SIG-M5 (cell line): Measurements from ENCODE around the gene COL26A1.
"Not testable (repeated sequence)": the region's sequence is repeated elsewhere in the genome, so short reads cannot be mapped to it uniquely, and the experiment has no call there.

Experiments
- DNase-seq: peaks from one replicate; lab custom pipeline; 2025; lab: John Stamatoyannopoulos, UW

The COL26A1 gene

DNA sequence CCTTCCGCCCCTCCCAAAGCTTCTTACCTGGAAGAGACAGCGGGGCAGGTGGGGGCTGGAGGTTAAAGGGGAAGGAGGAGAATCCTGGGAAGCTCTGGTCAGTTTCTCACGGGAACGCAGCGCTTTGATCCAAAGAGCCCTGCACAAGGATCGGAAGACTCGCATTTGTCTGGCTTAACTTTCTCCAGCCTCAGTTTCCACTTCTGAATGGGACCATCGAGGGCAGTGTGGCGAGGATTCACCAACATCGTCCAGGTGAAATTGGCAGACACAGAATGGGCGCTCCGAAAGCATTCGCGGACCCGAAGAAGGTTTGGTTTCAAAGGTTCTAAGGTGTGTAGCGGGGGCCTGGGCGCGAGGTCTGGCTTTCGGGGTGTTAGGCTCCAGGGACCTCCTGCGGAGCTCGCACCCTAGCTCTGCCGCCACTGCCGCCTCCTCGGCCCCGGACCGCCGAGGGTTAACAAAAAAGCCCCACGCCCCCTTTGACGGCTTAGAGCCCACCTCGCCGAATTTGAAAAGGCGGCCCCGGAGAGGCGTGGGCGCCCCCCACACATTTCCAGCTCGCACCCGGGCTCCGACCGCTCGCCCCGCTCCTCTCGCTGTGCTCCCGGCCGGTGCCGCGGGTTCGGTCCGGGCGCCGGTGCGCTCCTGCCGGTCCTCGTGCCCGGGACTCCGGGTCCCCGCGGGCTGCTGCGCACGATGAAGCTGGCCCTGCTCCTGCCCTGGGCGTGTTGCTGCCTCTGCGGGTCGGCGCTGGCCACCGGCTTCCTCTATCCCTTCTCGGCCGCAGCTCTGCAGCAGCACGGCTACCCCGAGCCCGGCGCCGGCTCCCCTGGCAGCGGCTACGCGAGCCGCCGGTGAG is at the start of gene COL26A1:
TSS of gene COL26A1 (plus strand) at position 542 of the 862 bp plus-strand sequence. CDS start at position 700, 158 bp downstream.
- no peak for DNase-seq

DNA sequence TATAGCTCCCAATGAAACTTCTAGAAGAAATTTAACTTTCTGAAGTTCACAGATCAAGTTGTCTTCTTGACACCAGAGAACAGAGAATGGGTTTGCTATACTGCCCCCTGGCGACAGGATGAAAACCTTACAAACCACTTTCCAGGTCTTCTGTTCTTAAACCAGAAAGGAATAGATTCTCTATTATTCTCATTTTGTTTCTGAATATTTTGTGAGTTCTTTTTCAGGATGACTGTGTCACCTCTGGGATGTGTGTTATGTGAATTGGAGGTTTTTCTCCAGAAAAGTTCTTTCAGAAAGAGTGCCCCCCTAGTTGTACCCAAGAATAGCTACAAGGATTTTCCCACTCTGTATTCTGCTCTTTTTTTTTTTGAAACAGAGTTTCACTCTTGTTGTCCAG is 47.3 kb upstream of the COL26A1 start:
- DNase-seq, result no peak

DNA sequence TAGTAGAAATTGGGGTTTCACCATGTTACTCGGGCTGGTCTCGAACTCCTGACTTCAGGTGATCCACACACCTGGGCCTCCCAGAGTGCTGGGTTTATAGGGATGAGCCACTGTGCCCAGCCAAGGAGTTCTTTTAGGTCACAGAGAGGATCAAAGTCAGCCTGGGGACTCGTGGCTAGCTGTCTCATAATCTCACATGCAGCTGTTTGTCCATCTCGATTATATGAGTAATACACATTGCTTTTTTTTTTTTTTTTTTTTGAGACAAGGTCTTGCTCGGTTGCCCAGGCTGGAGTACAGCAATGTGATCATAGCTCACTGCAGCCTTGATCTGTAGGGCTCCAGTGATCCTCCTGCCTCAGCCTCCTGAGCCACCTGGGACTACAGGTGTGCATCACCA is 43.3 kb upstream of the COL26A1 start:
- DNase-seq, result no peak

- no peak for DNase-seq
Observed at GRCh38 chr7:101321491-101322401, 40.9 kb upstream of the COL26A1 start, which contains the start of gene IFT22. IFT22 (minus strand) TSS chr7:101321812; CDS start chr7:101321709, 103 bp downstream.

DNA sequence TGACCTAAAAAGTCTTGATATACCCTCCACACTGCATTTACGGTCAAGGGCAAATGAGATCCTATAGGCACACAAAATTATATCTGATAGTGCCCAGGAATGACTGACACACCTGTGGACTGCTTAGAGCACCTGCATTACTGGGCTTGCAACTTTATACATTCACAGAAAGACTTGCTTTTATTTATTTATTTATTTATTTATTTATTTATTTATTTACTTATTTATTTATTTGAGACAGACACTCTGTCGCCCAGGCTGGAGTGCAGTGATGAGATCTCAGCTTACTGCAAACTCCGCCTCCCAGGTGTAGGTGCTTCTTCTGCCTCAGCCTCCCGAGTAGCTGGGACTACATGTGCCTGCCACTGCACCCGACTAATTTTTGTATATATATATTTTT is 34.5 kb upstream of the COL26A1 start:
- DNase-seq, result no peak

- DNase-seq, result no peak
Observed at GRCh38 chr7:101330011-101330484, 32.6 kb upstream of the COL26A1 start.

- DNase-seq, result no peak
Observed at GRCh38 chr7:101332026-101332425, 30.6 kb upstream of the COL26A1 start.

DNA sequence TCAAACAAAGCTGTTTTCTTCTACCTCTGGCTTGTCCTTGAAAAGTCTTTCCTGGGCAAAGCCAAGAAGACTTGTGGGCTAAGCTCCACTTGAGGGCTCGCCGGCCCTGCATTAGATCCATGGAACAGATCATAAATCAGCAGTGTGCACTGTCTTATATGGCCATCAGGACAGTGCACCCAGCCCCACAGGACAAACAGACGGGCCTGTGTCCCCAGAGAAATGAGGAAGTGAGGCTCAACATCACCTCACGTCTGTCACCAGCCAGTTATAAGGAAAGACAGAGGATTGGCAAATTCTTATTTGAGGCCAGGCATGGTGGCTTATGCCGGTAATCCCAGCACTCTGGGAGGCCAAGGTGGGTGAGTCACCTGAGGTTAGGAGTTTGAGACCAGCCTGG is 28.8 kb upstream of the COL26A1 start:
- no peak for DNase-seq

DNA sequence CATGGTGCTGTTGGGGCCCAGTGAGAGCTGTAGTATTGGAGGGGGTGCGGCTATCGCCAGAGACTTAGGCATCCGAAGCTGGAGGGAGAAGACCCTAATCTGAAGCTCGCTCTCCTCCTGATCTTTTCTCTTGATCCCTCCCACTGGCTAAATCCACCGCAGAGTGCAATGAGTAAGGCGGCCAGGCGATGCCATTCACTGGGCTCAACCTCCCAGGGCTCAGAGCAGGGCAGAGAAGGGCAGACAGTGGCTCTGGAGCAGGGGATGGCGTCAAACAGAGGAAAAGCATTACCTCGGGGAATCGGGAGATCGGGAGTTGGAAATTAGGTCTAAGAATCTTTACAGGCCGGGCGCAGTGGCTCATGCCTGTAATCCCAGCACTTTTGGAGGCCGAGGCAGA is 22.3 kb upstream of the COL26A1 start:
- no peak for DNase-seq

DNA sequence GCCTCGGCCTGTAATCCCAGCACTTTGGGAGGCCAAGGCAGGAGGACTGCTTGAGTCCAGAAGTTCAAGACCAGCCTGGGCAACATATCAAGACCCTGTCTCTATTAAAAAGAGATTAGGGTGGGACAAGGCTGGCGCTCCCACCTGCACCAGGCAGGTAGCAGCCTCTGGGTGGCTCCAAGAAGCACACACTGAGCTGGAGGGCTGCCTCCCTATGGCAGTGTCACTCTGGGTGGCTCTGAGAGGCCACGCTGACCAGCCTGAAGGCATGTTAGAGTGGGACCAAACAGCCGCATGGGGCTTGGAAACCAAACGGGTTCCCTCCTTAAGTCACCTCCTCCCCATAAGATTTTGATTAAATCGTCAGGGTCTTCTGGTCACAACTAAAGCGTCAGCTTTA is 19.8 kb upstream of the COL26A1 start:
- no peak for DNase-seq

DNA sequence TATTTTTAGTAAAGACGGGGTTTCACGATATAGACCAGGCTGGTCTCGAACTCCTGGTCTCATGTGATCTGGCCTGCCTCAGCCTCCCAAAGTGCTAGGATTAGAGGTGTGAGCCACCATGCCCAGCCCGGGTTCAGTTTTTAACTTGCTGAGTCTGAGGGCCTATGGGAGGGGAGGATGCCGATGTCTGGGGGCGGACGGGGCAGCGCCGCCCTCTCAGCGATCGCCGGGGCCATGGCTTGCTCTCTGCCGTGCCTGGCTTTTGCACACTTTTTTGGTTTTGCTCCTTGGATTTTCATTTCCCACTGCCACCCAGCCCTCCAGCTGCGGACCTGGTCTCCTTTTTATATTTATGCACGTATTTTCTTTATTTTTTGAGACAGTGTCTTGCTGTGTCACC is 15.2 kb upstream of the COL26A1 start:
- no peak for DNase-seq

DNA sequence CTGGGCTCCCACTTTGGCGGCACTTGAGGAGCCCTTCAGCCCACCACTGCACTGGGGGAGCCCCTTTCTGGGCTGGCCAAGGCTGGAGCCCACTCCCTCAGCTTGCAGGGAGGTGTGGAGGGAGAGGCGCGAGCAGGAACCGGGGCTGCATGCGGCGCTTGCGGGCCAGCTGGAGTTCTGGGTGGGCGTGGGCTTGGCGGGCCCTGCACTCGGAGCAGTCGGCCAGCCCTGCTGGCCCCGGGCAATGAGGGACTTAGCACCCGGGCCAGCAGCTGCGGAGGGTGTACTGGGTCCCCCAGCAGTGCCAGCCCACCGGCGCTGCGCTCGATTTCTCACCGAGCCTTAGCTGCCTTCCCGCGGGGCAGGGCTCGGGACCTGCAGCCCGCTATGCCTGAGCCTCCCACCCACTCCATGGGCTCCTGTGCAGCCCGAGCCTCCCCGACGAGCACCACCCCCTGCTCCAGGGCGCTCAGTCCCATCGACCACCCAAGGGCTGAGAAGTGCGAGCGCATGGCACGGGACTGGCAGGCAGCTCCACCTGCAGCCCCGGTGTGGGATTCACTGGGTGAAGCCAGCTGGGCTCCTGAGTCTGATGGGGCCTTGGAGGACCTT is 14.1 kb upstream of the COL26A1 start:
- not testable (repeated sequence) for DNase-seq

DNA sequence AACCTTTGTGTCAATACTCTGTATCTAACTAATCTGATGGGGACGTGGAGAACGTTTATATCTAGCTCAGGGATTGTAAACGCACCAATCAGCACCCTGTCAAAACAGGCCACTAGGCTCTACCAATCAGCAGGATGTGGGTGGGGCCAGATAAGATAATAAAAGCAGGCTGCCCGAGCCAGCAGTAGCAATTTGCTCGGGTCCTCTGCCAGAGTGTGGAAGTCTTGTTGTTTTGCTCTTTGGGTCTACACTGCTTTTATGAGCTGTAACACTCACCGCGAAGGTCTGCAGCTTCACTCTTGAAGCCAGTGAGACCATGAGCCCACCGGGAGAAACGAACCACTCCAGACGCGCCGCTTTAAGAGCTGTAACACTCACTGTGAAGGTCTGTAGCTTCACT is 13.4 kb upstream of the COL26A1 start:
- not testable (repeated sequence) for DNase-seq

- DNase-seq, result no peak
Observed at GRCh38 chr7:101352920-101353308, 9.8 kb upstream of the COL26A1 start.

GRCh38 chr7:101357433-101357832 is 5.2 kb upstream of the COL26A1 start:
- DNase-seq, result no peak

DNA sequence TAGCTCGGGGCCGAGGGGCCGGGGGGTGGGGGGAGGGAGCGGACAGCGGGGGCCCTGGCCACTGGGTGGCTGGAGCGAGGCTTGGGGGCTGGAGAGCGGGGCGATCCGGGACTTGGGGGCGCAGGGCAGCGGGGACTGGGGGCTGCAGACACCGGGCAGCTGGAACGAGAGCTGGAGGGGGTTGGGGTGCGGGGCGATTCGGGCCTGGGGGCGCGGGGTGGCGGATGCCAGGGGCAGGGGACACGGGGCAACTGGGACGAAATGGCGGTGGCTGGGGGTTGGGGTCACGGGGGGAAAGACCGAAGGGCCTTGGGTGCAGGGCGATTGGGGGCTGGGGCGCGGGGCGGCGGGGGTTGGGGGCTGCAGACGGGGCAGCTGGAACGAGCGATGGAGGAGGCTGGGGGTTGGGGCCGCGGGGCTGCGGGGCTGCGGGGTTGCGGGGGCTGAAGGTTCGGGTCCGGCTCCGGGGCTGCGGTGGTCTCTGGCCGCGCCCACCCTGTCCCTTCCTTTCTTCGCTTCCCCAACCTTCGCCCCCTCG is 590 bp downstream of the COL26A1 start:
- no peak for DNase-seq

- DNase-seq, result no peak
Observed at GRCh38 chr7:101363734-101364374, 1.2 kb downstream of the COL26A1 start.

DNA sequence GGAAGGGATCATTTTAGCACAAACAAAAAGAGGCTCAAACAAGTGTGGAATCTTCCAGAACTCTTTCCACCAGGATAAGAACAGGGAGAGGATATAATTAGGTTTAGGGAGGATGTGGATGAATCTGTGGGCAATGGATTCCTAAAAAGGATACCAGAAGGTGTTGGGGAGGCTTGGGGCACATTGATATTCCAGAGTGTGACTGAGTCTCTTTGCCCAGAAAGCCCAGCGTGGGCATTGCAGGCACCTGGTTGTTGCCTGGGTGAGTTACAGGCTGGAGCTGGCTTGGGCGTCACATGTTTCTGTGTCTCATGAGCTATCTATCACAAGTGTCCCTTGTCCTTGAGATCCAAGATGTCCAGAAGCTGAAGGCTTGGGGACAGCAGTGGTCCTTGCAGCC is 3.3 kb downstream of the COL26A1 start:
- DNase-seq, result no peak

DNA sequence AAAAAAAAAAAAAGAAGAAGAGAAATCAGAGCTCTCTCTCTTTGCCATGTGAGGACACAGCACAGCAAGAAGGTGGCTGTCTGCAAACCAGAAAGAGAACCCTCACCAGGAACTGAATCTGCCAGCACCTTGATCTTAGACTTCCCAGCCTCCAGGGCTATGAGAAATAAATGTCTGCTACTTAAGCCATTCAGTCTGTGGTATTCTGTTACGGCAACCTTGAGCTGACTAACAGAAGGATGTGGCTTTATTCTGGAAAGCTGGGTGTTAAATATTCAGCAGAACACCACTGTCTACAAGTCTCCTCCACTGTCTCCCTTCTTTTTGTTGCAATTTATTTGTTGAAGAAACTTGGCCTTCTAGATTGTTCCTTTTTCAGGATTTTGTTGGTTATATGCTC is 5.0 kb downstream of the COL26A1 start:
- no peak for DNase-seq

- DNase-seq, result no peak
Observed at GRCh38 chr7:101368422-101369165, 5.9 kb downstream of the COL26A1 start.

DNA sequence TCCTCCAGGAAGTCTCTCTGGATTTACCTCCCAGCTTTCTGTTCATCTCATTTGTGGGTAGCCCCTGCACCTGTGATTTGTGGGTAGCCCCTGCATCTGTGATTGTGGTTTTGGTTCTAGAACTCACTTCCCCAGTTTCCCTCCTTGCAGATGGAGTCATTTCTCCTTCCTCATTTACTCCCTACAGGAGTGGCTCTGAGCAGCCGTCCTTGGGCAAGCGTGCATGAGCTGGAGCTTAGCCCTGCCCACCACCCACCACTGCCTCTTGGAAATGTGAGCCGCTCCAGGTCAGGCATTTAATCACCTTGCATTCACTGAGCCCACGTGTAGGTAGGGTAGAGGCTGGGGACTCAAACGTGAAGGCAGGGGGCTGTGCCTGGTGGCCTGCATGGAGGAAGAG is 8.2 kb downstream of the COL26A1 start:
- no peak for DNase-seq
